Glutamatergic neuron (in vitro differentiated cells): ENCODE data around the gene MLKL. TPM values are rescaled to one million over a fixed set of nuclear protein-coding genes. Genes with fewer than 3 reads are reported as not detected.
"Not testable (repeated sequence)": the region's sequence is repeated elsewhere in the genome, so short reads cannot be mapped to it uniquely, and the experiment has no call there.

Source experiments
- DNase-seq: peaks from one replicate; pipeline ENCODE4 v3.0.0; 2022
- H3K27ac Mint-ChIP-seq: one replicate; pipeline ENCODE4 v1.8.0; 2020; ENCODE audit warnings: mild to moderate bottlenecking, mixed read lengths, inconsistent platforms; ENCODE audit not compliant: unreplicated experiment
- H3K27me3 Mint-ChIP-seq: one replicate; pipeline ENCODE4 v1.8.0; 2020; ENCODE audit warnings: mild to moderate bottlenecking, moderate library complexity, mixed read lengths, inconsistent platforms; ENCODE audit not compliant: unreplicated experiment
- H3K36me3 Mint-ChIP-seq: one replicate; pipeline ENCODE4 v1.8.0; 2020; ENCODE audit warnings: mild to moderate bottlenecking, mixed read lengths, inconsistent platforms; ENCODE audit not compliant: unreplicated experiment
- H3K4me1 Mint-ChIP-seq: one replicate; pipeline ENCODE4 v1.8.0; 2020; ENCODE audit warnings: mild to moderate bottlenecking, low read depth, mixed read lengths, inconsistent platforms; ENCODE audit not compliant: unreplicated experiment
- H3K4me3 Mint-ChIP-seq: one replicate; pipeline ENCODE4 v1.8.0; 2020; ENCODE audit warnings: mild to moderate bottlenecking, mixed read lengths, inconsistent platforms; ENCODE audit not compliant: unreplicated experiment
- H3K9me3 Mint-ChIP-seq: one replicate; pipeline ENCODE4 v1.8.0; 2020; ENCODE audit warnings: mild to moderate bottlenecking, moderate library complexity, mixed read lengths, inconsistent platforms; ENCODE audit not compliant: unreplicated experiment
- total RNA-seq: library from RNA; stranded (reverse); fragmentation: NEBNext Ultra II Directional; extraction: Animal tissue kit (Norgen Biotek cat#: 25700); gene quantifications from one replicate; pipeline ENCODE4 v1.2.1, GENCODE V29; 2021; ENCODE audit not compliant: unreplicated experiment
- TF ChIP-seq, protein P1 (sequence below): fragments of 200-600 bp; sonication (generic); IDR thresholded peaks from one replicate; pipeline ENCODE4 v1.5.0; 2021; ENCODE audit not compliant: partially characterized antibody, unreplicated experiment

The MLKL gene
- total RNA-seq, 1 donor from 2014 or later = not detected

DNA sequence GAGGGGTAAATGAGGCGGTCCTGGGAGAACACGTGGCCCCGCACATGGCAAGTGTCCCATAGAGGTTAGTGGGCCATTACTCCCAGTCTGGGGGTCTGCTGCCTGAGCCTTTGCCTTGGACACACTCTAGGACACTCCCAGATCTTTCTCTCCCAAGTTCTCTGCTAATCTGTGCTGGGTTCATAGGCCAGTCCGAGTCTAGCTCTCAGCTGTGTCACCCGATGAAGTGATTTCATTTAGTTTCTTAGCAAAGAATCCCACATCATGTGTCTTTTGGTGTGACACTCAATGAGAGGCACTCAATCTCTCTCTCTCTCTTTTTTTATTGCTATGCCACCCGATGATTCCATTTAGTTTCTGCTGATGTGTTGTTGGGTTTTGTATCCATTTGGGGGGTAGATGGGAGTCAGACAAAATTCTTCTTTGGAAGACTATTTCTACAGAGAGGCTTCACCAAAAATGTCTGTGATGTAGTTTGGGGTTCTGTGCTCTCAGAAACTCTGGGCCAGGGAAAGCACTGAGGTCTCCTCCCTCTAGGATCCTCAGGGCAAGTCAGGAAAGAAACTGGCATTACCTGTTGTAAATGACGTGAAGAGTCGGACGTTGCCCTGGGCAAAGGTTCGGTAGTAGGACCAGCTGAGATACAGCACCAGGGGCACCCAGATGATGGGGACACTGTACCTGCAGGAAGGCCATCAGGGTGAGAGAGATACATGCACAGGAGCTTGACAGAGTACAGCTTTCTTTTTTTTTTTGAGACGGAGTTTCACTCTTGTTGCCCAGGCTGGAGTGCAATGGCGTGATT is 25.2 kb upstream of the MLKL start:
- TF ChIP-seq, protein P1, sequence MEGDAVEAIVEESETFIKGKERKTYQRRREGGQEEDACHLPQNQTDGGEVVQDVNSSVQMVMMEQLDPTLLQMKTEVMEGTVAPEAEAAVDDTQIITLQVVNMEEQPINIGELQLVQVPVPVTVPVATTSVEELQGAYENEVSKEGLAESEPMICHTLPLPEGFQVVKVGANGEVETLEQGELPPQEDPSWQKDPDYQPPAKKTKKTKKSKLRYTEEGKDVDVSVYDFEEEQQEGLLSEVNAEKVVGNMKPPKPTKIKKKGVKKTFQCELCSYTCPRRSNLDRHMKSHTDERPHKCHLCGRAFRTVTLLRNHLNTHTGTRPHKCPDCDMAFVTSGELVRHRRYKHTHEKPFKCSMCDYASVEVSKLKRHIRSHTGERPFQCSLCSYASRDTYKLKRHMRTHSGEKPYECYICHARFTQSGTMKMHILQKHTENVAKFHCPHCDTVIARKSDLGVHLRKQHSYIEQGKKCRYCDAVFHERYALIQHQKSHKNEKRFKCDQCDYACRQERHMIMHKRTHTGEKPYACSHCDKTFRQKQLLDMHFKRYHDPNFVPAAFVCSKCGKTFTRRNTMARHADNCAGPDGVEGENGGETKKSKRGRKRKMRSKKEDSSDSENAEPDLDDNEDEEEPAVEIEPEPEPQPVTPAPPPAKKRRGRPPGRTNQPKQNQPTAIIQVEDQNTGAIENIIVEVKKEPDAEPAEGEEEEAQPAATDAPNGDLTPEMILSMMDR = no peak

DNA sequence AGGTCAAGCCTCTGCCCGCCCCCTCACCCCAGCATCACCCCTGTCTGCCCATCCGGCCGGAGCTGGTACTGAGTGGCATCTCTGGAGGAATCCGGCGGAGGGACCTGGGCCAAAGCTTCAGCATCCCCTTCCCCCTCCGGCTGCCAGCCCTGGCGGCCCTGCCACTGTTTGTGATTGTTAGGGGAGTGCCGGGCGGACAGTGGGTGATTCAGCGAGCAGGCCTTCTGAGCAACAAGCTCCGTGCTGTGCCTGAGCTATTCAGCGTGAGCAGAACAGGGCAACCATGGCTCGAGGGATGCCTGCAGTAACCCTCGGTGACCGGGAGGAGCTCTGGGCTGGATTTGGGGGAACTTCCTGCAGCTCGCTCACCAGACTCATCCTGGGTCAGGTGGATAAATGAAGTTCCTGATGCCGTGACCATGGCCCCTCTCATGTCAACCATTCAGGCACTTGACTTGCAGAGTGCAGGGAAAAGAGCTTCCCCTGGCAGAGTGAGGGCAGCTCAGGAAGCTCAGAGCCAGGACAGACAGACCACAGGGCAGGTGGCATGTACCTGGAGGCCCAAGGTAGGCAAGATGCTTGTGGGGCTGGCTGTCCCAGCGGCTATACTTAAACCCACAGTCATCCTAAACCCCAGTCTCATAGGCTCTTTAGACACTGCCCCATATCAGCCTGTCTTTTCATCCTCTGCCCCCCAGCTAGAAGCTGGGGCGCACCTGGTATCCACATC is 24.3 kb upstream of the MLKL start:
- Mint-ChIP-seq H3K4me3 (no peak overlapping the region), H3K36me3 (peaks cover 5% of the 10 kb centered on the region), H3K4me1 (no peaks in the 10 kb centered on the region), H3K27ac (no peak overlapping the region), H3K9me3 (peaks cover 4% of the 10 kb centered on the region), H3K27me3 (peaks cover 2% of the 10 kb centered on the region)
- no peak for DNase-seq
- TF ChIP-seq, protein P1 = no peak

More for the DNA sequence above, 25.2 kb upstream of the MLKL start:
- DNase-seq = no peak
- Mint-ChIP-seq H3K9me3 (peaks cover 4% of the 10 kb centered on the region), H3K27me3 (peaks cover 2% of the 10 kb centered on the region), H3K27ac (no peak overlapping the region), H3K36me3 (peaks cover 5% of the 10 kb centered on the region), H3K4me3 (no peak overlapping the region), H3K4me1 (no peaks in the 10 kb centered on the region)

DNA sequence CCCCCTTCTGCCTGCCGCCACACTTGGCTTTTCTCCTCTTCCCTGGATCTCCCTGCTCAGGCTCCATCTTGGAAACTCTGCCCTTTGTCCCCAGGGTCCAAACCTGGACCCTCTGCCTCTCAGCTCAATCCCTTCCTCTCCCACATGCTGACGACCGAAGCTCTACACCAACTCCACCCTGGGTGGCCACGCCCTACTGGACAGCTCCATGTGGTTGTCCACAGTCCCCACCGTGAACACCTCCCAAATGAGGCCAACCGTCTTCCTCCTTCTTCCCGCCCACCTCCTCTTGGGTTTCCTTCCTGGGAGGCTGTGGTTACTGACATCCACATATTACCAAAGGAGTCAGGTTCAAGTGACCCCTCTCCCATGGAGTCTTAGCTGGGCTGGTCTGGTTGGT is 22.6 kb upstream of the MLKL start:
- no peak overlapping the region for H3K4me3 Mint-ChIP-seq
- TF ChIP-seq, protein P1 = no peak
- H3K27ac Mint-ChIP-seq = no peak overlapping the region

DNA sequence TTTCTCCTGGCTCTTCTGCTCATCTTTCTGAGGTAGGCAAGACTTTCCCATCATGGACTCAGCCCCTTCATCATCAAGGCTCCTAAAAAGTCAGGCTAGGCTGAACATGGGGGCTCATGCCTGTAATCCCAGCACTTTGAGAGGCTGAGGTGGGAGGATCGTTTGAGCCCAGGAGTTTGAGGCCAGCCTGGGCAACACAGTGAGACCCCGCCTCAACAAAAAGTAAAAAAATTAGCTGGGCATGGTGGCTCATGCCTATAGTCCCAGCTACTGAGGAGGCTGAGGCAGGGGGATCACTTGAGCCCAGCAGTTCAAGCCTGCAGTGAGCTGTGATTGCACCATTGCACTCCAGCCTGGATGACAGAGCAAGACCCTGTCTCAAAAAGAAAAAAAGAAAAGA is 21.5 kb upstream of the MLKL start:
- not testable (repeated sequence) for H3K36me3 Mint-ChIP-seq, H3K27ac Mint-ChIP-seq, H3K27me3 Mint-ChIP-seq, H3K9me3 Mint-ChIP-seq, DNase-seq, H3K4me1 Mint-ChIP-seq, H3K4me3 Mint-ChIP-seq

More for the DNA sequence above, 22.6 kb upstream of the MLKL start:
- Mint-ChIP-seq H3K4me1 (no peaks in the 10 kb centered on the region), H3K27me3 (peaks cover 3% of the 10 kb centered on the region), H3K9me3 (peaks cover 4% of the 10 kb centered on the region), H3K36me3 (peaks cover 5% of the 10 kb centered on the region)
- no peak for DNase-seq

DNA sequence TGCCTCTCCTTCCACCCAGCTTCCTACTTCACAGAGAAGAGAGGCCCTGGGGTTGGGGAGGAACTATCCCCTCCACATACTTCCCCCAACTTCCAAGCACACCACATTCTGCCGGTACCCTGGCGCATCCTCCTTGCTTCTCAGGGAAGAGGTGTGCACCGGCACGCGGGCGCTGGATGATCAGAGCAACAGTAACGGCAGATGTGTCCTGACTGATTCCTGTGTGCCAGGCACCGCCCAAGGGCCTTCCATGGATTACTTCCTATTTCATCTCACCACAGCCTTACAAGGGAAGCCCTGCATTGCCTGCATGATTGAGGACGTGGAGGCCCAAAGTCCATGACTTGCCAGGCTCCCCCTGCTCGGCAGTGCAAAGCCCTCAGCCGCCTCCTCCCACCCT is 21.1 kb upstream of the MLKL start:
- peaks cover 7% of the 10 kb centered on the region for H3K9me3 Mint-ChIP-seq
- H3K36me3 Mint-ChIP-seq = peaks cover 3% of the 10 kb centered on the region
- H3K27me3 Mint-ChIP-seq = peaks cover 5% of the 10 kb centered on the region
- TF ChIP-seq, protein P1 = no peak
- H3K27ac Mint-ChIP-seq = no peak overlapping the region
- H3K4me1 Mint-ChIP-seq = no peaks in the 10 kb centered on the region
- no peak for DNase-seq
- H3K4me3 Mint-ChIP-seq = no peak overlapping the region
